GM19193 (cell line): Measurements from ENCODE around the gene C4orf36.

ENCODE experiments used
- POLR2A ChIP-seq: IDR thresholded peaks from 4 replicates; pipeline ENCODE4 v1.6.1; 2011; ENCODE audit not compliant: insufficient read depth, insufficient read length; ENCODE audit errors: extremely low read depth

The C4orf36 gene

DNA sequence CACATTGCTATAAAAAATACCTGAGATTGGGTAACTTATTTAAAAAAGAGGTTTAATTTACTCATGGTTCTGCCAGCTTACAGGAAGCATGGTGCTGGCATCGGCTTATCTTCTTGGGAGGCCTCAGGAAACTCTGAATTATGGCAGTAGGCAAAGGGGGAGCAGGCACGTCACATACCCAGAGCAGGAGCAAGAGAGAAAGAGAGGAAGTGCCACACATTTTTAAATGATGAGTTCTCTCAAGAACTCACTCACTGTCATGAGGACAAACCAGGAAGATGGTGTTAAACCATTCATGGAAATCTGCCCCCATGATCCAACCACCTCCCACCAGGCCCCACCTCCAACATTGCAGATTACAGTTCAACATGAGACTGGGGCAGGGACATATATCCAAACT, 32.6 kb upstream of the C4orf36 start:
- TF ChIP-seq POLR2A, result no peak

GRCh38 chr4:86921608-86922252, 29.5 kb upstream of the C4orf36 start:
- no peak for TF ChIP-seq POLR2A

DNA sequence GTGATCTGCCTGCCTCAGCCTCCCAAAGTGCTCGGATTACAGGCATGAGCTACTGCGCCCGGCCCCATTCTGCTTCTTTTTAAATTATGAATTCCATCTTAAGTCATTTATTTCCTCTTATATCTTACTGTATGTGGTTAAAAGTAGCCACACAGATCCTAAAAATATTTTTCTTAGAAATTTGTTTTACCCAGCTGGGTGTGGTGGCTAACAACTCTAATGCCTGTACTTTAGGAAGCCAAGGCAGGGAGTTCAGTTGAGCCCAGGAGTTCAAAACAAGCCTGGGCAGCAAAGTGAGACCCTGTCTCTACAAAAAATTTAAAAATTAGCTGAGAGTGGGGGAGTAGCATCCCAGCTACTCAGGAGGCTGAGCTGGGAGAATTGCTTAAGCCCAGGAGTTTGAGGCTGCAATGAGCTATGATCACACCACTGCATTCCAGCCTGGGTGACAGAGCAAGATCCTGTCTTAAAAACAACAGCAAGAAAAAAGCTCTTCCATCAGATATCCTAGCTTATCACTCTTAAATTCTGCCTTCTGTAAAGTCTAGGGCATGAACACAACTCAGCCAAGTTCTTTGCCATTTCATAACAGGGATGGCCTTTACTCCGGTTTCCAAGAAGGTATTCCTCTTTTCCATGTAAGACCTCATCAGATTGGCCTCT, 27.5 kb upstream of the C4orf36 start:
- TF ChIP-seq POLR2A, result no peak

DNA sequence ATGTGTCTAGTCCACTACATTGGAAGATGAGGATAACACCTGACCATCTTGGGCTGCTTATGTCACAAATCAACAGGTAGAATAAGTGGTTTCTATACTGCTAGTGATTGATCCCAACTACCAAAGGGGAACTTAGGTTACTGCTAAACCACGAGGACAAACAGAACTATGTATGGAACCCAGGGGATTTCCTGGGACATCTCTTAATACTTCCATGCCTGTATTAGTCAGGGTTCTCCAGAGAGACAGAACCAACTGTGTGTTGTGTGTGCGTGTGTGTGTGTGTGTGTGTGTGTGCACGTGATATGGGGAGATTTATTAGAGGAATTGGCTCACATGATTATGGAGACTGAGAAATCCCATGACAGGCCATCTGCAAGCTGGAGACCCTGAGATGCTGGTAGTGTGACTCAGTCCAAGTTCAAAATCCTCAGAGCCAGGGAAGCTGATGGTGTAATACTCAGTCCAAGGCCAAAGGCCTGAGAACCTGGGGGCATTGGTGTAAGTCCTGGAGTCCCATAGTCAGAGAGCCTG, 26.4 kb upstream of the C4orf36 start:
- no peak for TF ChIP-seq POLR2A

DNA sequence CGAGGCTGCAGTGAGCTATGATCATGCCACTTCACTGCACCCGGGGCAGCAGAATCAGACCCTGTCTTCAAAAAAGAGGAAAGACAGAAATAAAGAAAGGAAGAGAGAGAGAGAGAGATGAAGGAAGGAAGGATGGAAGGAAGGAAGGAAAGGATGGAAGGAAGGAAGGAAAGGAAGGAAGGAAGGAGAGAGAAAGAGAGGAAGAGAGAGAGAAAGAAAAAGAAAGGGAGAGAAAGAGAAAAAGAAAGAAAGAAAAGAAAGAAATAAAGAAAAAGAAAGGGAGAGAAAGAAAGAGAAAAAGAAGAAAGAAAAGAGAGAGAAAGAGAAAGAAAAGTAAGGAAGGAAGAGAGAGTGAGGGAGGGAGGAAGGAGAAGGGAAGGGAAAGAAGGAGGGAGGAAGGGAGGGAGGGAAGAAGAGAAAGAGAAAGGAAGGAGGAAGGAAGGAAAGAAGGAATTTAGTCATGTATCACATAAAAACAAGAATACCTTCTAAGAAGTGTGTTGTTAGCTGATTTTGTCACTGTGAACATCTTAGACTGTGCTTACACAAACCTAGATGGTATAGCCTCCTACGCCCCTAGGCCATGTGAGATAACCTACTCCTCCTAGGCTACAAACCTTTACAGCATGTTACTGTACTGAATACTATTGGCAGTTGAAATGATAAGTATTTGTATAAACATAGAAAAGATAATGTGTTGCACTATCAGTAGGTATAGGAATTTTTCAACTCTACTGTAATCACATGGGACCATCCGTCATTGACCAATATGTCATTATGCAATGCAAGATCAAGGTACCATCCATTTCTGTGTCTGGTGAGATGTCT, 25.2 kb upstream of the C4orf36 start:
- TF ChIP-seq POLR2A, result no peak

- TF ChIP-seq POLR2A, result no peak
Measured at GRCh38 chr4:86916392-86916791, 24.2 kb upstream of the C4orf36 start.

DNA sequence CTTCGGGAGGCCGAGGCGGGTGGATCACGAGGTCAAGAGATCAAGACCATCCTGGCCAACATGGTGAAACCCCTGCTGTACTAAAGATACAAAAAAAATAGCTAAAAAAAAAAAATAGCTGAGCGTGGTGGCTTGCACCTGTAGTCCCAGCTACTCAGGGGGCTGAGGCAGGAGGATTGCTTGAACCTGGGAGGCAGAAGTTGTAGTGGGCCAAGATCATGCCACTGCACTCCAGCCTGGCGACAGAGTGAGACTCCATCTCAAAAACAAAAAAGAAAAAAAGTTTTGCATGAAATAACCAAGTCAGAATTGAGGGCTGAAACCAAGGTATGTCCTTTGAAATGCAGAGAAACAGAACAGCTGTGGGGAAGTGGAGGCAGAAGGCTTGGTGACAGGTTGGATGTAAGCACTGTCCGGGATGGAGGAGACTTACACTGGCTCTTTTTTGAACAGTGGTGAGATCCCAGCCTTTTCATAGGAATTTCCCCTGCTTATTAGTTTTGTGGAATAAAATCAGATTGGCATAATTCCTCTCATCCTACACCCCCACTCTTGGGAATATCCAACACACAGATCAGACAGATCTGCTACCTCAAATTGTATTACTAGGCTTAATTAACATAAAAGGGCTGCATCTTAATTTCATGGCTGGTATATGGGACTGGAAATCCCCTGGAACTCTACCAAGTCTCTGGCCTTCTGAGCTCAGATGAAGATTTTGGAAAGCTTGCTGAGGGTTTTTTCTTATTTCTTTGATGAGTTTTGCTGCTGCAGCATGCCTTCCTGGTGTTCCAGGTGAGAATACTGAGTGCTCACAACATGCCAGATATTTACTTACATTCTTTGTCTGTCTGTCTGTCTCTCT, 18.8 kb upstream of the C4orf36 start:
- TF ChIP-seq POLR2A, result no peak

DNA sequence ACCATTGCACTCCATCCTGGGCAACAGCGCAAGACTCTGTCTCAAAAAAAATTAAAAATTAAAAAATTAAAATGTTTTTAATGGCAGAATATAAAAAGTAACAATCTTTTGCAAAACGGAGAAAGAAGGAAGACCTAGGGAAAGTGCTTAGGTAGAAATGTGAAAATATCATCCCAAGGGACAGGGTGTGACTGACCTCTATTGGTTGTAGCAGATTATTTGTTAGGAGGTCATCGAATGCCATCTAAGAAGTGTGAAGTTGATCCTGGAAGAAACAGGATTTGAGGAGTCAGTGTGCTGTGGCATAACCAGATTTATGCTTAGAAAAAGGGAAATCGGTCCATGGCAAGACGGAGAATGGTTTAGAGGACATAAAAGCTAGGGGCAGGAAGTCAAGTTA, 18.1 kb upstream of the C4orf36 start:
- no peak for TF ChIP-seq POLR2A

- no peak for TF ChIP-seq POLR2A
Measured at GRCh38 chr4:86909546-86910295, 17.5 kb upstream of the C4orf36 start.

- no peak for TF ChIP-seq POLR2A
Measured at GRCh38 chr4:86908251-86908657, 16.0 kb upstream of the C4orf36 start.

GRCh38 chr4:86901864-86902263, 9.6 kb upstream of the C4orf36 start:
- no peak for TF ChIP-seq POLR2A

DNA sequence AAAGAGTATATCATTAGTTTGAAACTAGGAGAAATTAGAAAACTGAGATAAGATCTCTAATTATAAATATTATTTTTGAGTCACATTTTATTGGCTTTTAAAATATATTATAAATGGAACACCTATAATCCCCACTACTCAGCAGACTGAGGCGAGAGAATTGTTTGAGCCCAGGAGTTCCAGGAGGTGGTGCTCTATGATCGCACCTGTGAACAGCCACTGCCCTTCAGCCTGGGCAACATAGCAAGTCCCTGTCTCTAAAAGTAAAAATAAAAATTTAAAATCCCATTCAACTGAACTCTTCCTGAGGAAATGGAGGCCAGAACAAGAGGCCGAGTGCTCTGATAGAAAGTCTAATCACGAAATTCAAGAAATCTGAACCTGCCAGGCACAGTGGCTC, 6.3 kb upstream of the C4orf36 start:
- no peak for TF ChIP-seq POLR2A

DNA sequence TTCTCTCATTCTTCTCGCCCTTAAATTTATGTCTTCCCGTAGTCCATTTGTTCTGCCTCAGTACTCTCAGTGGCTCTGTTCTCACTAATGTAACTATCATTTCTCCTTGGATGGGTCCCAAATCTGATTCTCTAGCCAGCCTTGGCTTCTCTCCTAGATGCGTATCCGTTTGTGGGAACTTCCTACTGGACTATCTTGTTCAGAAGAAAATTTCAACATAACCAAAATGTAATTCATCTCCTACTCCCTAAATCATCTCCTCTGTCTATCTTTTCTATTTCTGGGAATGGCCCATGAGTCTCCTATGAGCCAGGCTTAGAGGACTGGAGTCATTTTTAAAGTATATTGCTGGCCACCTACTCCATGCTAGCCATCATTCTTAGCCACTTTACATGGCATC, 4.4 kb upstream of the C4orf36 start:
- TF ChIP-seq POLR2A, result no peak

DNA sequence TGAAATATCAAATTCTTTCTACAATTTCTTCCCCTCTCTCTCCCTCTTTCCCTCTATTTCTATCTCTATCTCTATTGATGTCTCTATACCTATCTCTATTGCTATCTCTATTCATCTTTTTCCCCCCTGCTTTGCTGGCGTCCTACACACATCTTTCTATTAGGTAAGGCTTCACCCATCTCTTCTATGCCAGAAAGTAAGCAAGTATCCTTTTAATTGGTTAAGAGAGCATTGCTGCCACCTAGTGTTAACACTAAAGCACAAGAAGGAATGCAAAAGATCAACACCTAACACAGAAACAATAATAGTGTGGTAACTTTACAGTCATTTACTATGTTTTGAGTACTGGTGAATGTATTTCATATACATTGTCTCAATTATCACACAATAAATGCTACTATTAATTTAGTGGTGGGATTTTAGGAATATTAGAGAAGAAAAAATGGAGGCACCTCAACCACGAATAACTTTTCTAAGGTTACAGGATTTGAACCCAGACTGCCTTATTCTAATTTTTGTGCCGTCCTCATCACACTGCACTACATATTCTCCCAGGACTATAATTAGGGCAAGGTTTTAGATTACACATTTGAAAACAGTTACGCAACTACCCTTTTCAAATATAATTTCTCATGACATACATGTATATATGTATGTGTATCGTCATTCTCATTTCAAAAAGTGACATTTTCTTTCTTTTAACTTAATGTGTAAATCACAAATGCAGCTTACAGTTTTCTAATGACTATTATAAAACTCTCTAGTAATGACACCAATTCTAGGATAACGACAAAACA, 3.7 kb upstream of the C4orf36 start:
- no peak for TF ChIP-seq POLR2A

DNA sequence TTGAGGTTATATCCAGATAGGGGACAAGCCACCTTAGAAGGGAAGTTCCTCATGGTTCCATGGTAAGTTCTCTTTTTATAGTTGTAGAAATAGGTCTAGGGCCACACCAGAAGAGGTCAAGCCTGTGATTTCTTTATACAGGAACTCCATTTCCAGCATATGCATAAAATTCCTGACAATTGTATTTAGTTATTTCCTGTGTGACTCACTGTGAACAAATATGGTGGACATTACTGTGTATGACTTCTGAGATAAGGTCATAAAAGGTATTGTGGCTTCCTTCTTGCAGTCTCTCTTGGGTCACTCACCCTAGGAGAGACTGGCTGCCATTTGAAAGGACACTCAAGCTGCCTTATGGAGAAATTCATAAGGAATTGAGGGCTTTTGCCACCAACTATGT, 2.2 kb upstream of the C4orf36 start:
- no peak for TF ChIP-seq POLR2A
